GM21529 (cell line): ENCODE data around the gene SLC9A7.
A peak's percentile ranks its signal among the peaks of the same experiment; 100 is the strongest.

Source experiments
- ATAC-seq: cut with Tn5 transposase; IDR thresholded peaks from one replicate; pipeline ENCODE4 v1.9.1; 2021; ENCODE audit not compliant: unreplicated experiment

SLC9A7 gene

GRCh38 chrX:46653482-46653881 is 105.4 kb downstream of the SLC9A7 start:
- ATAC-seq, result no peak

DNA sequence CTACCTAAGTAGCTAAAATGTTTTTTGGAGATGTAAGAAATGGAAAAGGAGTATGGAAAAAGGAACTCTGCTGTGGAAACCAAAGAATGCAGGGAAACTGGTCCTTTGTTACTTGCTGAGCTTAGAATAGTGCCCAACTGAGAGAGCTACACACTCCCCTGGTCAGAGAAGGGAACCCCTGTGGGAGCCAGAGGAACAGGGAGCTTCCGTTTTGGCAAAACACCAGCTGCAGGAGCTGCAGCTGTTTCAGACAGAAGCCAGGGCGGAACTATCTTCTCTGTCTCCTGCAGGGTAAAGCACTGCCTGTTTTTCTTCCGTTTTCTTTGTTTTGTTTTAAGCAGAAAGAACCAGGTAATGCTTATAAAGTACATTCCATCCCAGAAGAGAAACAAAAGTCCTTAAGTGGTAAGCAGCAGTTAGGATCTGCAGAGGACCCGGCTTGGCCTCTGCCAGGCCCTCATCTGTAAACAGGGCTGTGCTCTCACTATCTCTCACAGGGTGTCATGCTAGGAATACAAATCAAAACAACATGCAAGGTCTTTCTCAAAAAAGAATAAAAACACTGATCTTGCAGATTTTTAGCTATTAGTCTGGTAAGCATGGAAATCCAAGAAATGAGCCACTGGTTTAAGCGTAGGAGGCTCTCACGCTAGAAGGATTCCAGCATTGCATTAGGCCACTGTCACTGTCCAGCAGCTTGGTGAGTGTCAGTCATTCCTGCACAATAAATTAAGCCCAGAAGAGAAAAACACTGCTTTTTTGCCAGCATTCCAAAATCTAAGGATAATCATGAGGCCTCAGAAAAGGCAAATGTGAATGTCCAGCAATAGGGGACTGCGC is 109.3 kb downstream of the SLC9A7 start:
- ATAC-seq, result no peak

- no peak for ATAC-seq
These were observed 110.3 kb downstream of the SLC9A7 start for GRCh38 chrX:46648660-46649059.

GRCh38 chrX:46647251-46647650 is 111.7 kb downstream of the SLC9A7 start:
- ATAC-seq, result no peak

DNA sequence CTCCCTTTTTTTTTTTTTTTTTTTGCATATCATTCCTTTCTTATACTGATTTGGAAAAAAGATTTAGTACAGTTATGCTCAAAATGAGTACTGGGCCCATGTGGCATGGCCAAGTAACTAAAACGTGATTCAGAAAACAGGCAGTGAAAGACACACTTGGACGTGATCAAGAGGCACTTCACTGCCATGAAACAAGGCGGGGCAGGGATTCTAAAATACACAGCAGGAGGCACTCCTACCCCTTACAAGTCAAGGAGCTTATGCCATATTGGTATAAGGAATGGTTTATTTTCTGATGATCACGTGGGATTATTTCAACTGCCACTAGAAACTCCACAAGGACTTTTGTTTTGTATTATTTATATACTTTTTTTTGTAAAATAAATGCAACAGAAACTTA is 113.3 kb downstream of the SLC9A7 start:
- ATAC-seq, result no peak

DNA sequence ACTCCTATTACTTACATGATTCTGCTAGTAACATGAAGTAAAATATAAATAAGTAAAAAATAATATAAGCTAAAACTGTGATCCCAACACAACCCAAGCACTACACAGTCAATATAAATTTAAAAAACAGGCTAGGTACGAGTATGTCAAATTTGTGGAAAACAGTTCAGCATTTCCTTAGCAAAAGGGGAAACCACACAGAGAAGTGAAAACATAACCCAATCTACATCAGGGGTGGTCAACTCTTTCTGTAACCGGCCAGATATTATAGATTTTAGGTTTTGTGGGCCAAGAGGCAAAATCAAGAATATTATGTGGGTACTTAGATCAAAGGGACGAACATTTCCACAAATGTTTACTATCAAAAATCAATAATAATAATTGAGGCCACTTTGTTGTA is 115.3 kb downstream of the SLC9A7 start:
- peak; percentile 49 for ATAC-seq

DNA sequence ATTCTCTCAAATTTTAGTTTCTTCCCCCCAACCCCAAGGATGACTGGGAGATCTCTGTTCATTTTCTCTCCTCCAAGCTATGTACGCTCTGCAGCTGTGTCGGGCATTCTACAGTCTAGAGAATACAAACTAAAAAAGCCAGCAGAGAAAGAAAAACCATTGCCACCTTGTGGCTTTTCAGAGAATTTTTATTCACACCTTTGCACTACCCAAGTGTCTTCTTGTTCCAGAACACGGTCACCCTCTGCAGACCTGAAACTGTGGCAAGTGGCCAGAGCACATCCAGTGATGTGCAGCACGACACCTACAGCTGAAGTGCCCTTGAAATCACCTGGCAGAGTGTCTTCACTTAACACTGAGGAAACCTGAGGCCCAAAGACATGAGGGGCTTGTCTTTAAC is 116.8 kb downstream of the SLC9A7 start:
- no peak for ATAC-seq

GRCh38 chrX:46637938-46638337 is 121.0 kb downstream of the SLC9A7 start:
- peak; percentile 56 for ATAC-seq

GRCh38 chrX:46636223-46636622 is 122.7 kb downstream of the SLC9A7 start:
- no peak for ATAC-seq

DNA sequence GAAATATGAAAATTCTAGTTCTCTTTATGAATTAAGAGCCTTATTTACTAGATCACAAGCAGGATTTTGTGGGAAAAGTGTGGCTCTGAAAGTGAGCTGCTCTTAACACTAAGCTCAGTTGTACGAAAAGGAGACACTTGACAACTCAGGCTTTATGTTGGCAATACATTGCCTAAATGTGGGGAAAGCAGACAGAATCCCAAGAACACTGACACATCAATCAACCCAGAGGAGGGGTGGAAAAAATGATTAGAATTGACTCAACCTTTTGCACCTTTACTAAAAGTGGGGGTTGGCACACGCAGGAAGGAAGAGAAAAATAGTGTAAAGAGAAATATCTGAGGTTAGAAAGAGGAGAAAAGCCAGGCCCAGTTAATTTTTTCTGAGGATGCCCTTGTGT is 123.7 kb downstream of the SLC9A7 start:
- no peak for ATAC-seq

DNA sequence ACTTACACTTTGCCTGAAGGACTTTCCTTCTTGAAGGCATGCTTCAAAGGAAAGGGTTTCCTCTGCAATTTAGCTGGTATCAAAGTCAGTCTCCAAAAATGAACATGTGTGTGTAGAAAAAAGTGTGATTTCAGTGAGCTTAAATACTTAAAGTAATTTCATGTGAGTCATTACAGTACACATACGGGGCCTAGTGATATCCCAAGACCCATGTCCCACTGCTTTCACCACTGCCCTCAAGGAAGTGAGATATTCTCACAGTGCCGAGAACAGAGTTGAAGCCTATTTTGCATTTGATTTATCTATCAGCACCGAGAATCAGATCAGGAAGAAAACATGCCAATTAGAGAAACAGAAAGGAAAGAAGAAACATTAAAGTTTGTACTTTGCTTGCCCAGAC is 124.3 kb downstream of the SLC9A7 start:
- peak; percentile 44 for ATAC-seq

DNA sequence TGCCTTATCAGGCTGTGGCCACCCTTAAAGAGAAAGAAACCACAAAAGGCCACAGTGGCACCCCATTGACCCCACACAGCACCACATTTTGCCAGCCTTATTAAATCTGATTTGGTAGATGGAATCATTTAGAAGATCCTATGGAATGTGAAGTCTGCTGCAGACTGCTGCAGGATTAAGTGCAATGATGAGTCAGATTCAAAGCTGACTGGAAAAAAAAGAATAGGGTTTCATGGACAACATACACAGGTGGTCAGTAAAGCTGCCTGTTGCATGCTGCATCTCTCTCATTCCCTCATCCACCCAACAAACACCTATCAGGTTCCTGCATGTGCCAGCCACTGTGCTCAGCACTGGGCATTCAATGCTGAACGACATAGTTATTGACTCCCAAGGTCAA is 128.8 kb downstream of the SLC9A7 start:
- ATAC-seq, result no peak

DNA sequence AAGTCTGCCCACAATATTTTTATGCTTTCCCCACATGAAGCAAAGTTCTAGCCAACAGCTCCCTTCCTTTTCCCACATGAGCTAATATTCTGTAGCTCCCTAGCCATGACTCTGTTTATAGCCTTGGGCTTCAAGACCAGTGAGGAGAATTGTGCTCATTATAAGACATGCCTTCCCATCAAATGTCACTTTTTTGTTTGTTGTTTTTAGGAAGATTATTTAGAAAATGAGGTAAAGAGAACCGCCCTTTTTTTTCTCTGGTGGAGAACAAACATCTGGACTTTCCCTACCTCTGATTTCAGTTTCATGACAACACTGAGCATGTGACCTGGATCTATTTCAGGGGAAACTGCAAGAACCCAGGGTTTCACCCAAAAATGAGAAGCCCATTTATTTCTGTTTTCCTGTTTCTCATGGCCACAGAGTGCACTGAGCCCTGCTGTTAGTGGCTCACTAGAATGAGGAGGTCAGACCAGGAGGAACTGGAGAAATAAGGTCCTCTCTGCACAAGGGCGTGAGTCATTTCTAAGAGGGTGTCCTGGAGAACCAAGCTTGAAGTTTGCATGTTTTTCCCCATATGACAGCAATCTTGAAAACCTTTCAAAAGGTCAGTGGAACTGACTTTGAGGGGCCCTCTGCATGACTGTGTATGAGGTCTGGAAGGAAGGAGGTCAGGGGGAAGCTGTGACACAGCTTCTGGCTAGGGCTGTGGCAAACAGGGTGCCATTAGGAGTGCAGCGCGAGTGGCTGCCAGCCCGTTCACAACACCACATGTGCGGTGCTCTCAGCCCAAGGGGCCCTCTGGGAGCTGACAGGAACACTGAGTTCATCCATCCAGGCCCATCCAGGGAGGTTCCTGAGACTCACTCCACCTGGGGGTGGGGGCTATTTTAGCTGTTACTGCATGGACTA is 130.2 kb downstream of the SLC9A7 start:
- ATAC-seq, result peak; percentile 89

GRCh38 chrX:46627711-46628419 is 131.1 kb downstream of the SLC9A7 start:
- peak; percentile 7 for ATAC-seq

DNA sequence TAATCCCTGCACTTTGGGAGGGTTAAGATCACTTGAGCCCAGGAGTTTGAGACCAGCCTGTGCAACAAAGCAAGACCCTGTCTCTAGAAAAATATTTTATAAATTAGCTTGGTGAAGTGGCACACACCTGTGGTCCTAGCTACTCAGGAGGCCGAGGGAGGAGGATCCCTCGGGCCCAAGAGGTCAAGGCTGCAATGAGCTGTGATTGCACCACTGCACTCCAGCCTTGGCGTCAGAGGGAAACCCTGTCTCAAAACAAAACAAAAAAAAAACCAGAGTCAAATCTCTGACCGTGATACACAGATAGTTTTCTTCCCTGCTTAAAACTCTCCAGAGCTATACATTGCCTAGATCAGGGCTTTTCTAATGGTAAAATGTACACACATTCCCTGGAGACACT is 131.9 kb downstream of the SLC9A7 start:
- no peak for ATAC-seq

DNA sequence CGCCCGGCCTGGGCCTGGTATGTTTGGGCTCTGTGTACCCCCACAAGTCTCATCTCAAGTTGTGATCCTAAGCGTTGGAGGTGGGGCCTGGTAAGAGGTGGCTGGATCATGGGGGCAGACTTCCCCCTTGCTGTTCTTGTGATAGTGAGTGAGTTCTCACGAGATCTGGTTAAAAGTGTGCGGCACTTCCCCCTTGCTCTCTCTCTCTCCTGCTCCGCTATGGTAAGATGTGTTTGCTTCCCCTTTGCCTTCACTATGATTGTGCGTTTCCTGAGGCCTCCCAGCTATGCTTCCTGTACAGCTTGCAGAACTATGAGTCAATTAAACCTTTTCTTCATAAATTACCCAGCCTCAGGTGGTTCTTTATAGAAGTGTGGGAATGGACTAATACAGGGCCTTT is 132.4 kb downstream of the SLC9A7 start:
- ATAC-seq, result no peak

- no peak for ATAC-seq
These were observed 134.7 kb downstream of the SLC9A7 start for GRCh38 chrX:46624090-46624786.

GRCh38 chrX:46621572-46621971 is 137.3 kb downstream of the SLC9A7 start:
- no peak for ATAC-seq

DNA sequence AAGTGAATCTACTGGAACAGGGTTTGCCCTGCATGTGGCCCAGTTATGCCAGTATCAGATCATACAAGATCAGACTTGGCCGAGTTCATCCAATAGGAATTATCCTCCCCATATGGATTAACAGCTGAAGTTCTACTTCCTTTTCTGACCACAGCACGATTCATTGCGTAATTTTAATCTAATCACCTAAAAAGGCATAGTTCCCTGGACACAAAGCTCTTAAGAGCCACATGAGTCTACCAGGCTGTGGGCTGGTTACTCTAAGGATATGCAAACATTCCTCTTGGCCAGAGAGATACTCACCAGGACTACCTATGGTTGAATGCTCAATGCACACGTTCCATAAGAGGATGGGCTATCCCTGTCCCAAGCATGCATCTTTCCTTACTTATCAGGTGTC is 138.4 kb downstream of the SLC9A7 start:
- ATAC-seq, result no peak

DNA sequence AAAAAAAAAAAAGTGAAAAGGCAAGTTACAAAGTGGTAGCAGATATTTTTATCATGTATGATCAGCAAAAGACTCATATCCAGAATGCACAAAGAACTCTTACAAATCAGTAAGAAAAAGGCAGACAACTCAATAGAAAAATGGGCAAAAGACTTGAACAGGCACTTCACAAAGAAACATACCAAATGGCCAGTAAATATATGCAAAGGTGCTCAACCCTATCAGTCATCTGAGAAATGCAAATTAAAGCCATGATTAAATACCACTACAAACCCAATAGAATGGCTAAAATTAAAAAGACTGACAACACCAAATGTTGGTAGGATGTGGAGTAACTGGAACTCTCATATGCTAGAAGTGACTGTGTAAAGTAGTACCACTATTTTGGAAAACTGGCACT is 140.0 kb downstream of the SLC9A7 start:
- ATAC-seq, result no peak

GRCh38 chrX:46617906-46618305 is 141.0 kb downstream of the SLC9A7 start:
- no peak for ATAC-seq
